RPMI8226 (cell line): Measurements from ENCODE around the gene LRRC59.
A peak's percentile ranks its signal among the peaks of the same experiment; 100 is the strongest.
"Not testable (repeated sequence)": the region's sequence is repeated elsewhere in the genome, so short reads cannot be mapped to it uniquely, and the experiment has no call there.

Experiments used
- DNase-seq: peaks from one replicate; pipeline ENCODE4 v3.0.0-alpha.2; 2015

The LRRC59 gene

GRCh38 chr17:50397111-50397918, at the start of gene LRRC59:
TSS of gene LRRC59 (minus strand) at chr17:50397523. CDS start at chr17:50397317, 206 bp downstream.
- peak; percentile 89 for DNase-seq

GRCh38 chr17:50445730-50446325, 48.5 kb upstream of the LRRC59 start:
- DNase-seq, result no peak

- no peak for DNase-seq
These were observed 47.8 kb upstream of the LRRC59 start for GRCh38 chr17:50444841-50445715.

DNA sequence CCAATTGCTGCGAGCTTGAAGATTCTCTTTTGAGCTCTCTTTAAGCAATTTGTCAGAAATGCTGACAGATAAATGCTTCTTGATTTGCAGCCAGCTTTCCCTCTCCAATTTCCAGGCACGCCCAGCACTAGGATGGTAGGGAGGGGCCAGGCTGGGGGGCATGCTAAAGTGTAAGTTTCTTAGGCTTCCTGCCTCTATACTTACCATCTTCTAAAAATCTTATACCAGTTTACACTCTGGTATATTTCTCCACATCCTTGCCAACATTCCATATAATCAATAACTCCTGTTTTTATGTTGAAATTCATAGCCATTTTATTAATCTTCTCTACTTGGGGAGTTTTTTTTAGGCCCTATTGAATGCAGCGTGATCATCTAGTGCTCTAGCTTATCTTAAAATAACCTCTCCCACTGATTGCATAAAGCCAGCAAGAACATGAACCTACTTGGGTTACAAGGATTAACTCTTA, 46.2 kb upstream of the LRRC59 start:
- DNase-seq, result no peak

DNA sequence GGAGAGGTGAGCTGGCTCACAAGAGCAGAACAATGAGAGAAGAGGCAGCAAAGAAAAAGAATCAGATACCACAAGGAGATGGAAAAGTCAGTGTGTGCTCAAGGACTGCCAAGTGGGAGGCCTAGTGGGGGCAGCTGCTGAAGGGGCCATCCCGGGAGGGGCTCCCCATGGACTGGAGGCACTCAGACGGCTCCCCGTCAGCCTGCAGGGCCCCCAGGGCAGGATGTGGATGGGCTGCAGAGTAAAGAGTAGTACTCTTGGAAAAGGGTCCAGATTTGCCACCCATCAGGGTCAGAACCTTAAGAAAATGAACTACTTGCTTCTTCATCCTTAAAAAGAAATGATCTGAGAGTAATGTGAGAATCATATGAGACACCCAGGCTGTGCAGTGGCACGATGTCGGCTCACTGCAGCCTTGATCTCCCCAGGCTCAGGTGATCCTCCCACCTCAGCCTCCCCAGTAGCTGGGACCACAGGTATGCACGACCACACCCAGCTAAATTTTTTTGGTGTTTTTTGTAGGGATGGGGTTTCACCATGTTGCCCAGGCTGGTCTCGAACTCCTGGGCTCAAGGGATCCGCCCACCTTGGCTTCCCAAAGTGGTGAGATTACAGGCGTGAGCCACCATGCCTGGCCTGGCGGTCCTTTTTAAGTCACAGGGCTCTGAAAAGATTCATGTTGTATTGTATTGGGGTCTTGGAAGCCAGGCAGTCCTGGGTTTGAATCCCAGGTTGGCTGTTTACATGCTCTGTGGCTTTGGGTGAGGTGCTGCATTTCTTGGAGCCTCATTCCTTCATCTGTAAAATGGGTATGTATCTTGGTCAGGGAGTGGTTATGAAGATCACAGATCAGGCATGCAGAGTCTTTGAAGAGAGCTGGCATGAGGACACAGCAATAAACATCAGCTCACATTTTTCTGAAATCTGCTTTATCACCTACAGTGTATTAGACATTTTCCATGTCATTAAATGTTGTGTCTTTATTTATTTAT, 43.8 kb upstream of the LRRC59 start:
- DNase-seq, result no peak

DNA sequence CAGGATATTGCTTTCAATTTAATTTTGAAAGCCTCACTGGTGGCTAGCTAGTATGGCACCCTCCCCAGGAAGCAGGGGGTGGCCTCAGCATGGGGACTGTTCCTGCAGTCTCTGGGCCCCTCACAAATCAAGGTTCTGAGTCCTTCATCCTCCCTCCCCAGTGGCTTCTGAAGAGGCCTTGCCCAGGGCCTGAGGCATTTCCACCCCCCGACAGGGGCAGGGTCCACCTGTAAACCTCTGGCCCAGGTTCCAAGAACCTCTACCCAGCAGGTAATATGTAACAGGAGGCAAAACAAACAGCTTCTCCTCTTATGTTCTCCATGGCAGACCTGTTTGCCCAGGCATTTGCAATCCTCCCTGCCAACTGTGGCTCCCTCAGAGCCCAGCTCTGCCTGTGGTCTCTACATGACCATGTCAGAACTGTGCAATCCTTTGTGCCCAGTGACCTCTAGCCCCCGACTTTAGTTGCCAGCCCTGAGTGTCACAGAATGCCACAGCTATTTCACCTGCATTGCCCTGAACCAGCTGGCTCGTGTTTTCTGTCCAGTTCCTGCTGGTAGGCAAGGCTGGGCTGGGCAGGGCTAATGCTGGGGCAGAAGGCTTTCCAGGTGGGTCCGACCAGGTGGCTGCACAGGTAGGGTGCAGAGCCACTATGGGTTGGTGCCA, 43.0 kb upstream of the LRRC59 start:
- no peak for DNase-seq

DNA sequence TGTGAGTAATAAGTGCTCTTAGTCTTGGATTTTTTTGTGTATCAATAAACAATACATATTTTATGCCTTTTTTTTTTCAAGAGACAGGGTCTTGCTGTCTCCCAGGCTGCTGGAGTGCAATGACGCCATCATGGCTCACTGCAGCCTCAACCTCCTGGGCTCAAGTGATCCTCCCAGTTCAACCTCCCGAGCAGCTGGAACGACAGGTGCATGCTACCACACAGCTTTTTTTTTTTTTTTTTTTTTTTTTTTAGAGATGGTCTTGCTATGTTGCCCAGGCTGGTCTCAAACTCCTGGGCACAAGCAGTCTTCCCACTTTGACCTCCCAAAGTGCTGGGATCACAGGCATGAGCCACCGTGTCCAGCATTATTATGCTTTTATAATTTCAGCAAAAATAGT, 41.7 kb upstream of the LRRC59 start:
- no peak for DNase-seq

- no peak for DNase-seq
These were observed 40.1 kb upstream of the LRRC59 start for GRCh38 chr17:50437409-50437808.

DNA sequence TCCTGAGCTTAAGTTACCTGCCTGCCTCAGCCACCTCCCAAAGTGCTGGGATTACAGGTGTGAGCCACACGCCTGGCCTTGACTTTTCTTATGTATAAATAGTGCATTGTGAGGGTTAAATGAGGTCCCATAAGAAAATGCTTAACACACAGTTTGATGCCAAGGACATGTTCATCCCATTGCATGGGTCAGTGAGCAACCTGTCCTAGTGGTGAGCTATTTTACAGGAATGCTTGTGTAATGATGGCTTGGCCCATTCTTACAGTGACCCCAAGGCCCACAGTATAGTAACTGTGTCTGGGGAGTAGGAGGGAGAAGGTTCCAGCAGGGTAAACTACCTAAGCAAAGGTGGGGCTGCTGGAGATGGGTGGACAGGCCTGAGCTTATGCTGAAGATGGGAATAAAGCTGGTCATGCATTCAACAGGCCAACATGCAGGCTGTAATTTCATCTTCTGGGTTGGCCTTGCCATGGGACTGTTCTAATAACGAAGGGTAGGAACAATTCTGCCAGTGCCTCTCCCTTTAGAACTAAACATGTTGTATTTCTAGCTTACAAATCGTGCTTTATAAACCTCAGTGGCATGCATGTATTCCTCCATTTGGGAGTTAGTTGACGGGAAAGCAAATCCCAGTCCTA, 34.9 kb upstream of the LRRC59 start:
- DNase-seq, result no peak

GRCh38 chr17:50430821-50431618, 33.7 kb upstream of the LRRC59 start:
- DNase-seq, result no peak

- DNase-seq, result no peak
These were observed 32.5 kb upstream of the LRRC59 start for GRCh38 chr17:50429793-50430192.

DNA sequence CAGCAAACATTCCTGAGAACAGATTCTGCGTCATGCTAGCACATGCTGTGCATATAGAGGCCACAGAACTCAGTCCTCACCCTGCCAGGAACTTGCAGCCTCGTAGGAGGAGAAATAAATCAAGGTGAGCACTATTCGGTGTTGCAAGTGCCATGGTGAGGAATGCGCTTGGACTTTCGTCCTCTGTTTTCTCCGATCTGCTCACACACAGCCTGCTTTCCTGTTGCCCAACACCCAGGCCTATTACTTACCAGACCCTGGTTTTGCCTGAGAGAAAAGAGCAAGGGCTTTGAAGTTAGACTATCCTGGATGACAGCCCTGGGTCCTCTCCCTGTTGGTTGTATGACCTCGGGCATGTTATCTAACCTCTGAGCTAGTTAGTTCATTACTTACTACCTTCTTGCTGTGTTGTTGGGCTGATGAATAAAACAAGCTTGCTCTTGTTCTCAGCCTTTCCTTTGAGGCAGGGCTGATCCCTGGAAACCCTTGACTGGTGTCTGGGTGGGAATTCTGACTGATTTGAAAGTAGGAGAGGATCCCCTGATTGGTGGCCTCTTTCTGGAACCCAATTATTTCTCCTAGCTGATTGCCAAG, 31.6 kb upstream of the LRRC59 start:
- DNase-seq, result no peak

DNA sequence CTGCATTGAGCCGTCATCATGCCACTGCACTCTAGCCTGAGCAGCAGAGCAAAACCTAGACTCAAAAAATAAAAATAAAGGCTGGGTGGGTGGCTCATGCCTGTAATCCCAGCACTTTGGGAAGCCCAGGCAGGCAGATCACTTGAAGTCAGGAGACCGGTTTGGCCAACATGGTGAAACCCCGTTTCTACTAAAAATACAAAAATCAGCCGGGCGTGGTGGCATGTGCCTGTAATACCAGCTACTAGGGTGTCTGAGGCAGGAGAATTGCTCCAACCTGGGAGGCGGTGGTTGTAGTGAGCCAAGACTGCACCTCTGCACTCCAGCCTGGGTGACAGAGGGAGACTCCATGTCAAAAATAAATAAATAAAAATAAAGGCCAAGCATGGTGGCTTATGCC, 30.8 kb upstream of the LRRC59 start:
- not testable (repeated sequence) for DNase-seq

DNA sequence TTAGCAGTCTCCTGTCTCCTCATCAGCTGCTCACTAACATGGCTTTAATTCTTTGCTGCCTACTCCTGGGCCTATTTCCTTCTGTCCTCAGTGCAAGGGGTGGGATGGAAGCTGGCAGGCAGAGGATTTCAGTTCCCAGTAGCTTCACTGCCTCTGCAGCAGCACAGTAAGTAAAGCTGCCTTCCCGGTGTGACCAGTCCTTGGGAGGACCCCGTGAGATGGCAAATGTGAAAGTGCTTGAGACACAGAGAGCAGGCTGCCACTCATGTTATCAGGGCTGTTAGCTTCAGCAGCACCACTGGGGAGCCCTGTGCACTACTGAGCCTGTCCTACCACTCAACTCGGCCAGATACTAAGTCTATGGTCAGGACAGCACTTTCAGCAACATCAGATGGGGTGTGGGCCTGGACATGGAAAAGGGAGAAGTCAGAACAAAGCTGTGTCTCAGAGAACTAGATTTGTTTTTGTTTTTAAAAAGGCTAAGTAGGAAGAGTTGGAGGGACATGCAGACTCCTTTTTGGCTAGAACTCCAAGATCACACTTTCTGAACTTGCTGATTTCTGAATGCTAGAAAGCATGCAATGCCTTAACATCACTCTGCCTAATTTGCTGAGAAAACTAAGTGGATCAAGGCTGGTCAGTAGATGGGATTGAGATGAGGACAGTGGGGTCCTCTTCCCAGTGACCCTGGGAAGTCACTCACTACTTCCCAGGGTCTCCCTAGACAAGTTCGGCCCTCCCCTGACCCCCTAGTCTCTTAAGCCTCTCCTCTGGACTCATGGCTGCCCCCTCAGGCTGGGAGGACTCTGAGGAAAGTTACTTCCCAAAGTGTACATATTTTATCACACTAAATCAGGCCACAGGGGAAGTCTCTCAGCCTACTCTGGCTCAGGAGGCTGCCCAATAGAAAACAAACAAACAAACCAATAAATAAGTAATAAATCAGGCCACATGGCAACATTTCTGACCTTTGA, 29.8 kb upstream of the LRRC59 start:
- DNase-seq, result peak; percentile 72

DNA sequence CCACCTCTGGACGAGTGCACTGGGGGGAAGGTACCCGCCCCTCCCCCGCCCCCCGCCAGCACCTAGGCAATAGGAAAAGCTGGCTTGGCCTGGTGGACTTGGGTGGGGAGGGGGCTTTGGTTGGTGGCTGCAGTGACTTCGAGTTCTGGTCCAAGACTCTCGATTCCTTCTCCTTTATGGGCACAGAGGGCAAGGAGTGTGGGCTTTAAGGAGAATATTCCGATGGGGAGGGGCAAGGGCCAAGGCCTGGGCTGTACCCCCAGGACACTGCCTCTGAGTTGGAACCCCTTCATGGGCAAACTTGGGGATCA, 29.1 kb upstream of the LRRC59 start:
- DNase-seq, result no peak

DNA sequence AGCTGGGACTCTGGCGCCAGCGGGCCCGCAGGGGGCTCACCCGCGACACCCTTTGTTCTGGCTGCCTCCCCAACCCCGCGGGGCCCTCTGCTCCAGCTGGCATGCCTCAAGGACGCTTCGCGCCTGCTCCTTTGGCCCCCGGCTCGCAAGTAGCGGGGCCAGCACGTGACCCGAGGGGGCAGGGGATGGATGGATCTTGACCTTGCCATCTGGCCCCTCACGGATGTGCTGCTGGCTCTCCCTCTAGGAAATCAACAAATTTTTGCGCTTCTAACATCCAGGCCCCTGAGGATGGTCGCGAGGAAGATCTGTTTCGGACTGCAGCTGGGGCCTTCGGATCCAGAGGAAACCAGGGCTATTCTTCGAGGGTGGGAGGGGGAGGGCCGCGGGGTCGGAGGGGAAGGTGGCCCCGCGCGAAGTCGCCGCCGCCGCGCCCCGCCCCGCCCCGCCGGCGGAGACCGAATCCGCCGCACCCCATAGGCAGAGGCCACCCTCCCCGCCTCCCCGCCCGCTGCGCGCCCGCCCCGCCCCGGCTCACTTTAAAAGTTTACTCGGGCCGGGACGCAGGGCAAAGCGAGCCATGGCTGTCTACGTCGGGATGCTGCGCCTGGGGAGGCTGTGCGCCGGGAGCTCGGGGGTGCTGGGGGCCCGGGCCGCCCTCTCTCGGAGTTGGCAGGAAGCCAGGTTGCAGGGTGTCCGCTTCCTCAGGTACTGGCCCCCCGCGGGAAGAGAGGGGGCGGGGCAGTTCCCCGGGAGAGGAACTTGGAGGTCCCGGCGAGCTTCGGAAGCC, 28.6 kb upstream of the LRRC59 start, which contains the start of gene ACSF2:
Gene ACSF2 (plus strand): TSS at position 537 of the 790 bp plus-strand sequence. CDS start 44 bp downstream, at position 581.
- peak; percentile 79 for DNase-seq

- no peak for DNase-seq
These were observed 27.8 kb upstream of the LRRC59 start for GRCh38 chr17:50424996-50425681.
